ENCODE data around the gene CAD. TPM values are rescaled to one million over a fixed set of nuclear protein-coding genes. Genes with fewer than 3 reads are reported as not detected.

CAD gene
- total and polyA plus RNA-seq, 2 donors = 23.4 to 27.3 TPM

DNA sequence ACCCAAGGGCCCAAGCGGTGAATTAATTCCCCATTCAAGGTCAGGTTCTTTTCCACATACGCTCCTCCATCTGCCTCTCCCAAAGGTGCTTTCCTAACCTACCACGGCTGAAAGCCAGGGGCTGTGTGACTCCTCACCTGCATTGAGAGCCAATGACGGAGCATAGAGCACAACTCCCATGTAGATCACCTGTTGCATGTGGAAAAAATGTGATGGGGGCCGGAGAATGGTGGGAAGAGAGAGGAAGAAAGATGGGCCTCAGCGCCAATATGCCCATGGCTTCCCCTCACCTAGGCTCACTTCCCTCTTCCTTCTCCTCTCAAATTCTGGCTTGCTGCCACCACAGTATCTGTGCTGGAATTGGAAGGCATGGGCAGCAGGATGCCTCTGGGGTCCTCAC lies 10.8 kb upstream of the CAD start:
- peaks cover 2% of the 10 kb centered on the region for H3K36me3 ChIP-seq (ENCODE audit: insufficient read depth)
- H3K4me1 ChIP-seq (ENCODE audit: insufficient read depth) = no peaks in the 10 kb centered on the region
- 96% methylated on average over 6 of the region's 6 CpGs for WGBS
- no peak overlapping the region for H3K27ac ChIP-seq (ENCODE audit: low read depth)
- H3K4me3 ChIP-seq (ENCODE audit: low read depth, low read length) = no peak overlapping the region
- DNase-seq (ENCODE audit: extremely low spot score) = no peak

DNA sequence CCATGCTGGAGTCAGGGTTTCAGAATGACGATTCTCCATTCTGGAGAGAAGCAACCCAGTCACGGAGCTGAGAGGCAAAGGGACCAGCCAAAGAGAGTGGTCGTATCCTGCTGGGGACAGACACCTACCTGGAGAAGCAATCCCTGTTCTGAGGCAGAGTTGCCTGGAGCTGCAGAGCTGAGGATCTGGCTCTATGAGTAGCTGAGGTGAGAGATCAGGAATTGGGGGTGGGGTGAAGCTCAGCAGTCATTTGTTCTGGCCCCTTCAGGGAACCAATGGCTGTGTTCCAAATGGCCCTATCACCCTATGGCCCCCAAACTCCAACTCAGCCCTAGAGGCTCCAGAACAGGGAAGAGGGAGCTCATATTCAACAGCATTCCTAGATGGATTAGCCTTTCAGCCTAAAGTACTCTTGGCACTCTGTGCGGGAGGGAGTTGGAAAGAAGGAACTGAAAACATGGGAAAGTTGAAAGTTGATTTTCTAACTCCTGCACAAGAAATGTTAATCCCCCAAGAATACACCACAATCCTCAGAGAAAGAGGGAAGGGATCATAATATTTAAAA lies 8.6 kb upstream of the CAD start:
- H3K27ac ChIP-seq (ENCODE audit: low read depth) = no peak overlapping the region
- peaks cover 2% of the 10 kb centered on the region for H3K36me3 ChIP-seq (ENCODE audit: insufficient read depth)
- 92% methylated on average over 4 of the region's 4 CpGs for WGBS
- DNase-seq (ENCODE audit: extremely low spot score) = no peak
- H3K4me1 ChIP-seq (ENCODE audit: insufficient read depth) = no peaks in the 10 kb centered on the region
- no peak overlapping the region for H3K4me3 ChIP-seq (ENCODE audit: low read depth, low read length)

DNA sequence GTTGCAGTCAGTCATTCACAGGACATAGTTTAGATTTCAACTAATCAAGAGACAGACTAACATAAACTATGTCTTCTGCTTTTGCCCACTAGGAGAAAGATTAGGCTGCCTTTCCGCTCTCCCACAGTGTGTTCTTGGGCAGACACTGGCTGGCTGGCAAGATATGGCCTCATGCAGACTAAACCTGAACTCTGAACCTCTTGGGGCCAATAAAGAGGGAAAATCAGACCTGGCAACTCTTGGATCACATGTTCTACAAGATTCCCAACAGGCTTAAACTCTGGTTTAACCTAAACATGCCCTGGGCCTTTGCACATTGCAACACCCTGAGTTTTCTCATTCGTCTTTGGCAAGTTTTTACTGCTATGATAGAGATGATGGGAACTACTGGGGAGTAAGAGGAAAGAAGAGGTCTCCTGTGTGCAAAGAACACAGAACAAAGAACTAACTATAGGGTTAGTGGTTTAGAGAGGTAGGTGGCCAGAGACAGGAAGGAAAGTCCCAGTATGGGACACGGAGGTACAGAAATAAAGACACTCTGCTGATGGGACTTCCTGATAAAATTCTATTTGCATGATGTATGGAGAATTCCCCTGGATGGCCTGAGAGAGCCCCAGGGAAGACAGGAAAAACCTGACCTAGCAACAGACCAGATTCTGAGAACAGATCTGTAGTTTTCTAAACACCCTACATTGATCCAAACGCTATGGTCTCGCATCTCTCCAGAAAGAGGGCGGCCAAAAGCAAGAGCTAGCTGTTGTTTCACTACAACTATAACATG lies 7.4 kb upstream of the CAD start:
- 79% methylated on average over 6 of the region's 6 CpGs for WGBS
- Histone ChIP-seq H3K4me1 (ENCODE audit: insufficient read depth) (no peaks in the 10 kb centered on the region), H3K27ac (ENCODE audit: low read depth) (no peak overlapping the region), H3K4me3 (ENCODE audit: low read depth, low read length) (no peak overlapping the region), H3K36me3 (ENCODE audit: insufficient read depth) (peaks cover 2% of the 10 kb centered on the region)
- no peak for DNase-seq (ENCODE audit: extremely low spot score)

DNA sequence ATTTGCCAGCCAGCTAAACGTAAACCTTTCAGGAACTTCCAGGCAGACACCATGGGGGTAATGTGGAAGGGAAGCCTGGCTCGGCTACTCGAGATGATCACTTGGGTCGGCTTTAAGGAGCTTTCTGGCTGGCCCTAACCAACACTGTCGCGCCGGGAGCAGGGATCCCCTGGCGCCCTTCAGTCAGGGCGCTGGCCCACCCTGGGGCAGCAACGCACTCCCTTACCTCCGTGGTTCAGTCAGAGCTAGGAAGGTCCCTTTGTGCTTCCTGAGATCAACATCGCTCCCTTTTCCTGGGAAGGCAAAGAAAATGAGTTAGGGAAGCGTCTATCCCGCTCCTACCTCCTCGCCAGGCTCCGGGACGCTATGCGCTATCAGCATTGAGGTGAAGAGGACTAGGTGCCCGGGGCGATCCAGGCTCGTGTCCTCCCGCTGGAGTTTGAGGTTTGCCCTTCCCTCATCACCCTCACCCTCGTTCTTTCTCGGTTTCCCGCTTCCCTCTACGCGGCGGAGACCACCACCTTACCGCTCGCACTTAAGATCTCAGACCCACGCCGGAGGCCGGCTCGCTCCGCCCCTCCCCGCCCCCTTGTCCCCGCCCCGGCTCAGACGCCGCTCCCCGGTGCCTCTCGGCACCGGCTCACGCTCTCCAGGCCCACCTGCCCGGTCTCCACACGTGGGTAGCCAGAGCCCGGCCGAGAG lies 5.8 kb upstream of the CAD start:
- no peak overlapping the region for H3K27ac ChIP-seq (ENCODE audit: low read depth)
- peak overlapping the region; percentile 68 for H3K4me3 ChIP-seq (ENCODE audit: low read depth, low read length)
- H3K36me3 ChIP-seq (ENCODE audit: insufficient read depth) = no peaks in the 10 kb centered on the region
- WGBS = 3% methylated on average over 48 of the region's 48 CpGs
- H3K4me1 ChIP-seq (ENCODE audit: insufficient read depth) = no peaks in the 10 kb centered on the region
- no peak for DNase-seq (ENCODE audit: extremely low spot score)

DNA sequence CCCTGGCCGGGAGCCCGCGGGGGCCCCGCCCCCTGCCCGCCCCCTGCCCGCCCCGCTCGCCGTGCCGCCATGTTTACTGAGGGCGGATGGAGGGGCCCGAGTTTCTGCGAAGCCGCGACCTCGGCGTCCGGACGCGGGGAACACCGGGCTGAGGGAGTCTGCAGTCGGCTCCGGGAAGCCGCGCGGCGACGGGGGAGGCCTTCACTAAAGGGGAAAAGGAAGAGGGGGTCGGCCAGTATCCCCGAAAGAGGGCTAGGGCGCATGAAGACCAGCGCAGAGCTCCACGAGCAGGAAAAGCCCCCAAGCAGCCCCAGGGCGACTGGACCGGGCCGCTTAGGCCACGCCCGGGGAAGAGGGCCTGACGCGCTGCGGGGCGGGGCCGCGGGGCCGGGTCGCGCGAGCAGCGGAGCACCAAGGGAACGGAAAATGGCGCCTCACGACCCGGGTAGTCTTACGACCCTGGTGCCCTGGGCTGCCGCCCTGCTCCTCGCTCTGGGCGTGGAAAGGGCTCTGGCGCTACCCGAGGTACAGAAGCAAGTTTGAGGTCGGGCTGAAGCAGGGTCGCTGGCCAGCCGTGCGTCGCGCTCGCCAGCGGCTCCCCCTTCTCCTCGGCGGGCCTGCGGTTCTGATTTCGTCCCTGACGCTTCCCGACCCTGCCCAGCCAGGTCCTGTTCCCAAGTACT lies 5.1 kb upstream of the CAD start, which contains the start of the genes ATRAID and SLC5A6:
Gene ATRAID, plus strand, starts transcription at position 99 of the 683 bp plus-strand sequence. Its CDS starts 328 bp downstream, at position 427.
Gene SLC5A6, minus strand, starts transcription at position 326 of the 683 bp plus-strand sequence. CDS start 4,618 bp downstream, outside the sequence.
- Histone ChIP-seq H3K27ac (ENCODE audit: low read depth) (peak within 1 kb of the TSS; percentile 96), H3K4me3 (ENCODE audit: low read depth, low read length) (peak within 1 kb of the TSS; percentile 68), H3K36me3 (ENCODE audit: insufficient read depth) (no peaks in the 10 kb centered on the region), H3K4me1 (ENCODE audit: insufficient read depth) (no peaks in the 10 kb centered on the region)
- DNase-seq (ENCODE audit: extremely low spot score) = peak; percentile 73
- WGBS = under 1% methylated on average over 73 of the region's 73 CpGs

DNA sequence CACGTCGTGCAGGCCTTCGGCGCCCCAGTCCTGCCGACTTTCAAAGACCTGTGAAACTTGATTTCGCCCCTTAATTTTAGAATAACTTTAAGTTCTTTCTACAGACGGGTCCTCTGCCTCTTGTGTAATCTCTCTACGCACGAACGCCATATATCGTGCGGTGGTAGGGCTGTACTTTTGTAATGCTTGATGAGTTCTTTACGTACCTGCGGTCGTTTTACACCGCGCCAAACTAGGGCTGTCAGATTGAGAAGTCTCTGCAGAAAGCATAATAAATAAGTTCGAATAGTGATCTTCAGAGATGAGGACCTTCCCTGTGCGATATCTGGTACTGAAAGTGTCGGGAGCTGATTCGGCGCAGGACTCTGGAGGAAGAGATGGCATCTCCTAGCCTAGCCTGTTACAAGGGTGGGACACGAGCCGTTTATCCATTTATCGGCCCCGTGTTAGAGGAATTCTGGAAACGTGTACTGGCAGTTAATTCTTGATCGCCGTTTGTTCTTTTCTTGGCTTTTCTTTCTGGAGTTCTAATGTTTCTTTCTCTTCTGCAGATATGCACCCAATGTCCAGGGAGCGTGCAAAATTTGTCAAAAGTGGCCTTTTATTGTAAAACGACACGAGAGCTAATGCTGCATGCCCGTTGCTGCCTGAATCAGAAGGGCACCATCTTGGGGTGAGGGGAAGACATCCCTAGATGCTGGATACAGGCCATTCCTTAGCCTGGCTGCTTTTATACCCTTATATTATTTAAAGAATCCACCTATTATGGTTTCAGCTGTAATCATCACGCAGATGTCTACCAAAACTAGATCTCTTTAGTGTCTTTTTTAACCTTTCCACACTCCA lies 4.3 kb upstream of the CAD start:
- Histone ChIP-seq H3K4me1 (ENCODE audit: insufficient read depth) (no peaks in the 10 kb centered on the region), H3K4me3 (ENCODE audit: low read depth, low read length) (peak overlapping the region; percentile 68), H3K36me3 (ENCODE audit: insufficient read depth) (no peaks in the 10 kb centered on the region), H3K27ac (ENCODE audit: low read depth) (peak overlapping the region; percentile 96)
- 6% methylated on average over 34 of the region's 34 CpGs for WGBS
- DNase-seq (ENCODE audit: extremely low spot score) = no peak

DNA sequence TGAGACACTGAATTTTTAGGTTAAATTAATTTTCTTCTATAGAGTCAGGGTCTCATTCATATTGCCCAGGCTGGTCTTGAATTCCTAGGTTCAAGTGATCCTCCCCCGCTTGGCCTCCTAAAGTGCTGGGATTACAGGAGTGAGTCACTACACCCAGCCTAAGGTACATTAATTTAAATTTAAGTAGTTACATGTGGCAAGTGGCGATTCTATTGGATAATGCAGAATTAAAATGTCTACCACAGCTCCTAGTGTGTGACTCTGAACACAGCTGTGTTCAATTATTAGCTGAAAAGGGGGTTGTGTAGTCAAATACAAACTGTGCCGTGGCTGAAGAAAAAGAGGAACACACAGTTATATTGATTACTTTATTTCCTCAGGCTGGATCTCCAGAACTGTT lies 2.2 kb upstream of the CAD start:
- 85% methylated on average over 3 of the region's 3 CpGs for WGBS
- Histone ChIP-seq H3K36me3 (ENCODE audit: insufficient read depth) (no peaks in the 10 kb centered on the region), H3K27ac (ENCODE audit: low read depth) (no peak overlapping the region), H3K4me3 (ENCODE audit: low read depth, low read length) (no peak overlapping the region), H3K4me1 (ENCODE audit: insufficient read depth) (no peaks in the 10 kb centered on the region)
- no peak for DNase-seq (ENCODE audit: extremely low spot score)

DNA sequence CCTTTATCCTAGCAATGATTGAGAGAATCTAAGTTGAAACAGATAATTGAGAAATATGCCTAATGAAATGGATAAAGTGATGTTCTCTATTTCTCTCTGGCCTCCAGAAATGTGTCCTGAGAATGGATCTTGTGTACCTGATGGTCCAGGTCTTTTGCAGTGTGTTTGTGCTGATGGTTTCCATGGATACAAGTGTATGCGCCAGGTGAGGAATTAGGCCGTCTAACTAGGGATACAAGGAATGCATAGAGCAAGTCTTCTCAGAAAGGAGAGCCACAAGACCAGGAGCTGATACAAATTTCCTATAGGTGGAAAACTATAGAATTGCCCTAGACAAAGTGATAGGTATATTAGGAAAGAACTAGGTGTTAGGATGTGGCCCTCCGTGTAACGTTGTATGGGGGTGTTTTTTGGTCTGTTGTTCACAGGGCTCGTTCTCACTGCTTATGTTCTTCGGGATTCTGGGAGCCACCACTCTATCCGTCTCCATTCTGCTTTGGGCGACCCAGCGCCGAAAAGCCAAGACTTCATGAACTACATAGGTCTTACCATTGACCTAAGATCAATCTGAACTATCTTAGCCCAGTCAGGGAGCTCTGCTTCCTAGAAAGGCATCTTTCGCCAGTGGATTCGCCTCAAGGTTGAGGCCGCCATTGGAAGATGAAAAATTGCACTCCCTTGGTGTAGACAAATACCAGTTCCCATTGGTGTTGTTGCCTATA lies 592 bp upstream of the CAD start:
- Histone ChIP-seq H3K27ac (ENCODE audit: low read depth) (no peak overlapping the region), H3K36me3 (ENCODE audit: insufficient read depth) (peaks cover 2% of the 10 kb centered on the region), H3K4me3 (ENCODE audit: low read depth, low read length) (peak overlapping the region; percentile 54), H3K4me1 (ENCODE audit: insufficient read depth) (no peaks in the 10 kb centered on the region)
- DNase-seq (ENCODE audit: extremely low spot score) = no peak
- 84% methylated on average over 13 of the region's 13 CpGs for WGBS

DNA sequence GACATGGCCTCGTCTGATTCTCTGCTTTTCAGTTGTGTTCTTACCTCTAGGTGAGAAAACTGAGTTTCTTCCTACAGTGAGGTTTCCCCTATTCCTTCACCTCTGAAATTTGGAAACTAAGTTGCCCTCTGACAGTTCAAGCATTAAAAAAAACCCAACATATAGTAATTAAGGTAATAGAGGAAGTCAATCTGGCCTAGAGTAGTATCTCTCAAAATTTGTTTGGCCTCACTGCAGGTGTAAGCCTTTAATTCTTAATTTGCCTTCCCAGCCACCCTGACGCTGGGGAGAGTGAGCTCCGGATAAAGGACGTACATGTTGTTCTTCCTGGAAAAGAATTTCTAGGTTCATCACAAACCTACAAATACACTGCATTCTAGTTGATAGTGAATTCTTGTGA lies 1.4 kb downstream of the CAD start:
- no peak for DNase-seq (ENCODE audit: extremely low spot score)
- no peak overlapping the region for H3K4me3 ChIP-seq (ENCODE audit: low read depth, low read length)
- WGBS = 86% methylated on average over 4 of the region's 4 CpGs
- no peaks in the 10 kb centered on the region for H3K4me1 ChIP-seq (ENCODE audit: insufficient read depth)
- H3K27ac ChIP-seq (ENCODE audit: low read depth) = no peak overlapping the region
- H3K36me3 ChIP-seq (ENCODE audit: insufficient read depth) = peaks cover 2% of the 10 kb centered on the region

DNA sequence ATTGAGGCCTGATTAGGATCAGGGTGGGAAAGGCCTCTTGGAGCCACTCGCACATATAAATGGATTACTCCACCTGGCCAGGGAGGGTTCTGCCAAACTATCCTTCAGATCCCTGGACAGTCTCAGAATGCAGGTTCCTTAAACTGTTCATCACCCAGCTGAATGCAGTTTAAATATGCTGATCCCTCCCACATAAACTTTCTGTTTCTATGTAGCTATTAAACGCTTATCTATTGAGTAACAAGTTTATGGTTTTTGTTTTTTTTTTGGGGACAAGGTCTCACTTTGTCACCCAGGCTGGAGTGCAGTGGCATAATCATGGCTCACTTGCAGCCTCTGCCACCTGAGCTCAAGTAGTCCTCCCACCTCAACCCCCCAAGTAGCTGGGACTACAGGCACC lies 1.9 kb downstream of the CAD start:
- 85% methylated on average over 2 of the region's 2 CpGs for WGBS
- H3K4me1 ChIP-seq (ENCODE audit: insufficient read depth) = no peaks in the 10 kb centered on the region
- no peak for DNase-seq (ENCODE audit: extremely low spot score)
- no peak overlapping the region for H3K27ac ChIP-seq (ENCODE audit: low read depth)
- H3K4me3 ChIP-seq (ENCODE audit: low read depth, low read length) = no peak overlapping the region
- peaks cover 2% of the 10 kb centered on the region for H3K36me3 ChIP-seq (ENCODE audit: insufficient read depth)

DNA sequence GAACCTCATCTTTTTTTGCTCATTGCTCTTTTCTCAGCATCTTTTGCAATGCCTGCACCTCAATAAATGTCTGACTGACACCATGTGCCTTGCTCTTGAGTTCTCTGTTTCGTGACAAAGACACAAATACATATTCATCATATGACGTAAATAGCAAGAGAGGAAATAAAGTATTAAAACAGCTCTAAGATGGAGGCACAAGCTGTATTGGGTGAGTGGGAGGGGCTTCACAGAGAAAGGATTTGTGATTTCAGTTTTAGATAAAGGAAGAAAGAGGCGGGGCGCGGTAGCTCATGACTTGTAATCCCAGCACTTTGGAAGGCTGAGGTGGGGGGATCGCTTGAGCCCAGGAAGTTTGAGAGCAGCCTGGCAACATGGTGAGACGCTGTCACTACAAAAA lies 2.9 kb downstream of the CAD start:
- Histone ChIP-seq H3K4me1 (ENCODE audit: insufficient read depth) (no peaks in the 10 kb centered on the region), H3K27ac (ENCODE audit: low read depth) (no peak overlapping the region), H3K36me3 (ENCODE audit: insufficient read depth) (peaks cover 2% of the 10 kb centered on the region), H3K4me3 (ENCODE audit: low read depth, low read length) (no peak overlapping the region)
- DNase-seq (ENCODE audit: extremely low spot score) = no peak
- 96% methylated on average over 7 of the region's 7 CpGs for WGBS

DNA sequence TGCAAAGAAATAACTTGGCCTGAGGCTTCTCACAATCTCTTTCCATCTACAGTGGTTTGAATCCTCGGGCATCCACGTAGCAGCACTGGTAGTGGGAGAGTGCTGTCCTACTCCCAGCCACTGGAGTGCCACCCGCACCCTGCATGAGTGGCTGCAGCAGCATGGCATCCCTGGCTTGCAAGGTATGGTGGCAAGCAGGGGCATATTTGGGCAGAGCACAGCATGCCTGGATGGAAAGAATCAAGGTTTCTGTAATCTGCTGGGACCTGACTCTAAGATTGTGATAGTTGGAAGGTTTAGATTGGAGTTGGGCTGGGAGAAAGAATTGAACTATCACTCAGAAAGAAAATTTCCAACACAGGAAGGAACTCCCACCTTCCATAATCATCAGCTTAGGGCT lies 4.0 kb downstream of the CAD start:
- peaks cover 2% of the 10 kb centered on the region for H3K36me3 ChIP-seq (ENCODE audit: insufficient read depth)
- H3K27ac ChIP-seq (ENCODE audit: low read depth) = no peak overlapping the region
- no peak overlapping the region for H3K4me3 ChIP-seq (ENCODE audit: low read depth, low read length)
- 91% methylated on average over 3 of the region's 3 CpGs for WGBS
- no peaks in the 10 kb centered on the region for H3K4me1 ChIP-seq (ENCODE audit: insufficient read depth)
- no peak for DNase-seq (ENCODE audit: extremely low spot score)
